ENCODE results near the gene CYB561D1.

Gene CYB561D1

GRCh38 chr1:109517337-109517736 lies 23.4 kb downstream of the CYB561D1 start:
- TF ChIP-seq PATZ1 (CRISPR knock-in tag; IDR thresholded peaks at IDR 0.05; ENCODE audit: borderline replicate concordance): no peak
- TF ChIP-seq PPARA (CRISPR knock-in tag; IDR thresholded peaks at IDR 0.05; ENCODE audit: borderline replicate concordance): no peak
- TF ChIP-seq BACH2 (CRISPR knock-in tag; IDR thresholded peaks at IDR 0.05; ENCODE audit: borderline replicate concordance): no peak
- no peak for TF ChIP-seq ZNF565 (CRISPR knock-in tag; conservative IDR thresholded peaks at IDR 0.05; ENCODE audit: low read depth)
- no peak for TF ChIP-seq ARNTL (CRISPR knock-in tag; IDR thresholded peaks at IDR 0.05; ENCODE audit: borderline replicate concordance, low read depth)
- no peak for TF ChIP-seq ZFP30 (CRISPR knock-in tag; IDR thresholded peaks at IDR 0.05)
- no peak for TF ChIP-seq ESRRG (CRISPR knock-in tag; IDR thresholded peaks at IDR 0.05)
- TF ChIP-seq OSR1 (CRISPR knock-in tag; IDR thresholded peaks at IDR 0.05): no peak
- ATAC-seq: no peak

- no peak for ATAC-seq
- TF ChIP-seq ZFP3 (CRISPR knock-in tag; IDR thresholded peaks at IDR 0.05) (no peak), TSHZ2 (CRISPR knock-in tag; IDR thresholded peaks at IDR 0.05) (no peak), POU6F1 (CRISPR knock-in tag; IDR thresholded peaks at IDR 0.05; ENCODE audit: borderline replicate concordance, low read depth) (no peak), ESRRG (CRISPR knock-in tag; IDR thresholded peaks at IDR 0.05) (no peak), BACH2 (CRISPR knock-in tag; IDR thresholded peaks at IDR 0.05; ENCODE audit: borderline replicate concordance) (no peak), PPARA (CRISPR knock-in tag; IDR thresholded peaks at IDR 0.05; ENCODE audit: borderline replicate concordance) (no peak), ZFP30 (CRISPR knock-in tag; IDR thresholded peaks at IDR 0.05) (no peak), ISL1 (CRISPR knock-in tag; IDR thresholded peaks at IDR 0.05) (no peak), OSR1 (CRISPR knock-in tag; IDR thresholded peaks at IDR 0.05) (no peak), ZNF8 (CRISPR knock-in tag; IDR thresholded peaks at IDR 0.05) (no peak), PATZ1 (CRISPR knock-in tag; IDR thresholded peaks at IDR 0.05; ENCODE audit: borderline replicate concordance) (no peak), SNAI2 (CRISPR knock-in tag; IDR thresholded peaks at IDR 0.05) (no peak), TOX (CRISPR knock-in tag; IDR thresholded peaks at IDR 0.05; ENCODE audit: borderline replicate concordance) (no peak), ZNF70 (CRISPR knock-in tag; IDR thresholded peaks at IDR 0.05) (no peak)
These were observed 27.4 kb downstream of the CYB561D1 start for GRCh38 chr1:109521002-109521951.

- TF ChIP-seq CREB5 (CRISPR knock-in tag; IDR thresholded peaks at IDR 0.05; ENCODE audit: low read depth) (no peak), TOX (CRISPR knock-in tag; IDR thresholded peaks at IDR 0.05; ENCODE audit: borderline replicate concordance) (no peak), ESRRG (CRISPR knock-in tag; IDR thresholded peaks at IDR 0.05) (no peak), ZNF70 (CRISPR knock-in tag; IDR thresholded peaks at IDR 0.05) (no peak), RARB (CRISPR knock-in tag; IDR thresholded peaks at IDR 0.05) (no peak), PATZ1 (CRISPR knock-in tag; IDR thresholded peaks at IDR 0.05; ENCODE audit: borderline replicate concordance) (no peak), PPARA (CRISPR knock-in tag; IDR thresholded peaks at IDR 0.05; ENCODE audit: borderline replicate concordance) (no peak), ZFP30 (CRISPR knock-in tag; IDR thresholded peaks at IDR 0.05) (no peak)
- ATAC-seq: no peak
These were observed 28.1 kb downstream of the CYB561D1 start for GRCh38 chr1:109522026-109522425.

Measured in SK-N-SH treated with all-trans-retinoic acid at 6 μM for 48 hours (cell line).